HG03520 (cell line): ENCODE data around the gene THSD4.
"Not testable (repeated sequence)": the region's sequence is repeated elsewhere in the genome, so short reads cannot be mapped to it uniquely, and the experiment has no call there.

Experiments
- ATAC-seq: cut with Tn5 transposase; IDR thresholded peaks from one replicate; pipeline ENCODE4 v1.9.1; 2021; ENCODE audit warnings: mild to moderate bottlenecking, moderate library complexity; ENCODE audit not compliant: unreplicated experiment

The THSD4 gene

GRCh38 chr15:71249986-71250385 is 134.7 kb downstream of the THSD4 start:
- ATAC-seq = no peak

- ATAC-seq = no peak
These were observed 135.8 kb downstream of the THSD4 start for GRCh38 chr15:71250936-71251583.

- ATAC-seq = no peak
These were observed 136.3 kb downstream of the THSD4 start for GRCh38 chr15:71251584-71252043.

- no peak for ATAC-seq
These were observed 136.9 kb downstream of the THSD4 start for GRCh38 chr15:71252044-71252739.

GRCh38 chr15:71252740-71253047 is 137.4 kb downstream of the THSD4 start:
- ATAC-seq = no peak

GRCh38 chr15:71254491-71254890 is 139.2 kb downstream of the THSD4 start:
- ATAC-seq = no peak

DNA sequence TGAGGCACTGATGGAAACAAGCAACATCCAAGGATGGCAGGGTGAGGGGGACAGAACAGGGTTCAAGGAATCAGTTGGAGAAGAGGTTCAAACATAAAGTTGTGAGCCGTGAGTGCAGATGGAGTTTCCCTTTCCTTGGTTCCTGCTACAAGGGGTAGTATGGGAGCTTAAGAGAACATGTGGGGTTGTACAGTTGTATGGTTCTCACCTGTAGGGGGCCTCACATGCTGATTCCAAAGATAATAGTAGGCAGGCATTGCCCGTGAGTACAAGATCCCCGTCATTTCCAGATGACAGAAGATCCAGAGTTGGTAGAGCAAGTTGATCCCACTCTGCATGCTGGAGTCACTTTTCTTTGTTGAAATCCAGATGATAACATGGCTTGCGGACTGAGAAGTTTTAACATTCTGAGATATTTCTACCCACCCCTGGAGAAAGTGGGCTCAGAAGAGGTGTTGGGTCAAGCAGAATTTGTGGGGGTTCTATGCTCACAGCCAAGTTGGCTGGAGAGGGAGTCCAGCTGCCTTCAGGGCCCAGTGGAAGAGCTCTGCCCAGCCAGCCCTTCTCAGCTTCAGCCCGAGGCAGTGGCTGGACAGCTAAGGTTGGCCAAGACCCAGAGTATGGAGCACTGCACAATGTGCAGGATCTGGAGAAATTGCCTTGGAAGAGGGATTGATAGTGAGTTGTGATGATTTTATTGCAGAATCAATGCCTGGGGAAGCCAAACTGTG is 141.8 kb downstream of the THSD4 start:
- ATAC-seq = no peak

- ATAC-seq = no peak
These were observed 144.6 kb downstream of the THSD4 start for GRCh38 chr15:71259866-71260265.

- no peak for ATAC-seq
These were observed 146.1 kb downstream of the THSD4 start for GRCh38 chr15:71261418-71261817.

- no peak for ATAC-seq
These were observed 146.6 kb downstream of the THSD4 start for GRCh38 chr15:71261909-71262308.

DNA sequence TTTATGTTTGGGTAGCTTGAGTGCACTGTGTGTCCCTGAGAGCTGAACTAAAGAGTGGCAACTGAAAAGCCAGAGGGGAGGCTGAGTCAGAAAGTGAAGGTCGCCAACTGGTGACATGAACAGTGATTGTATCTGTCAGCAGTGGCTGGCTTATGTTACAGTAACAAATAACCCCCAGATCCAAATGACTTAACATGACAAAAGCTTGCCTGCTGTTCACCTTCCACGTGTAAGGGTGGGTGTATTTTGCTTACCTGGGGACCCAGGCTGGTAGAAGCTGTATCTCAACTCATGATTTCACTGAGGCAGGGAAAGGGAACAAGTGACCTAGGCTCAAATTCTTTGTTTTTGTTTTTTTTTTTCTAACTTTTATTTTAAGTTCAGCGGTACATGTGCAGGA is 147.3 kb downstream of the THSD4 start:
- ATAC-seq = no peak

DNA sequence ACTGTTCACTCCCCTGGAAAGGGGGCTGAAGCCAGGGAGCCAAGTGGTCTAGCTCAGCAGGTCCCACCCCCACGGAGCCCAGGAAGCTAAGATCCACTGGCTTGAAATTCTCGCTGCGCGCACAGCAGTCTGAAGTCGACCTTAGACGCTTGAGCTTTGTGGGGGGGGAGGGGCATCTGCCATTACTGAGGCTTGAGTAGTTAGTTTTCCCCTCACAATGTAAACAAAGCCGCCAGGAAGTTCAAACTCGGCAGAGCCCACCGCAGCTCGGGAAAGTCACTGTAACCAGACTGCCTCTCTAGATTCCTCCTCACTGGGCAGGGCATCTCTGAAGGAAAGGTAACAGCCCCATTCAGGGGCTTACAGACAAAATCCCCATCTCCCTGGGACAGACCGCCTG is 150.3 kb downstream of the THSD4 start:
- ATAC-seq = not testable (repeated sequence)

- ATAC-seq = no peak
These were observed 156.1 kb downstream of the THSD4 start for GRCh38 chr15:71271327-71271726.

DNA sequence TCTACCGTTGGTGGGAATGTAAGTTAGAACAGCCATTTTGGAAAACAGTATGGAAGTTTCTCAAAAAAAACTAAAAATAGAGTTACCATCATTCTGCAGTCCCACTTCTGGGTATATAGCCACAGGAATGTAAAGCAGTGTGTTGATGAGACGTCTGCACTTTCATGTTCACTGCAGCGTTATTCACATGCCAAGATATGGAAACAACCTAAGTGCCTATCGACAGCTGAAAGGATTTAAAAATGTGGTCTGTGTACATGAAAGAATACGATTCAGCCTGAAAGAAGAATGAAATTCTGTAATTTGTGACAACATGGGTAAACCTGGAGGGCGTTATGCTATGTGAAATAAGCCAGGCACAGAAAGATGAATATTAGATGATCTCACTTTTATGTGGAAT is 157.7 kb downstream of the THSD4 start:
- ATAC-seq = no peak

GRCh38 chr15:71273731-71274447 is 158.6 kb downstream of the THSD4 start:
- ATAC-seq = no peak

DNA sequence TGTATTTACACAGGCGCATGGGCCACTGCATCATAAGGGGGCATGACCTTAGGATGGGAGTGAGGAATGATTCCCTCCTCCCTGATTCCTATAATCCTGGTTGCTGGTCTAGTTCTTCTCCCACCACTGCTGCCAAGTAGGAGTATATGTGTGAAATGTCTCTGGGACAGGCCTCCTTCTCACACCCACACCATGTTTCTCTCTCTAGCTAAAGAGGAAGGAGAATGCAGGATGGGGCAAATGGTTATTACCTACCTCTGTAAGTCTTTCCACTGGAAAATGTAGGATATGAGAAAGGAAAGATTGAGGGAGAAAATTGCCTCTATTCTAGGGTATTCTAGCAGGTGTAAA is 159.2 kb downstream of the THSD4 start:
- ATAC-seq = no peak

DNA sequence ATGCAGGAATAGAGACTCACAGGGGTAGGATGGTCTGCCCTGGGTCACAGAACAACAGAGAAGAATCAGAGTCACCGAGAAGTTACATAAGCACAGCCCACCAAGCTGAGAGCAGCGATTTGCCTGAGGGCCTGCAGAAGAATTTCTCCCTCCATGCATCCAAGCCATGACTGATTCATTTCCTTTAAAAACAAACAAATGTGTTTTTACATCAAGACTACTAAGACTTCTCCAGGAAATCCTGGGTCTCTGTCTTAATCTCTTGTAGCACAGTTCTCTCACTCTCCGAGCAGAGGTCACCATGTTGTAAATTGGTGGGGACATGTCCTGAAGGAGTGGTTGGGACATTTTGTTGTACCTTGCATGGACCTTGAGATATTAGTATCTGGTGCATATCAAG is 159.8 kb downstream of the THSD4 start:
- no peak for ATAC-seq

DNA sequence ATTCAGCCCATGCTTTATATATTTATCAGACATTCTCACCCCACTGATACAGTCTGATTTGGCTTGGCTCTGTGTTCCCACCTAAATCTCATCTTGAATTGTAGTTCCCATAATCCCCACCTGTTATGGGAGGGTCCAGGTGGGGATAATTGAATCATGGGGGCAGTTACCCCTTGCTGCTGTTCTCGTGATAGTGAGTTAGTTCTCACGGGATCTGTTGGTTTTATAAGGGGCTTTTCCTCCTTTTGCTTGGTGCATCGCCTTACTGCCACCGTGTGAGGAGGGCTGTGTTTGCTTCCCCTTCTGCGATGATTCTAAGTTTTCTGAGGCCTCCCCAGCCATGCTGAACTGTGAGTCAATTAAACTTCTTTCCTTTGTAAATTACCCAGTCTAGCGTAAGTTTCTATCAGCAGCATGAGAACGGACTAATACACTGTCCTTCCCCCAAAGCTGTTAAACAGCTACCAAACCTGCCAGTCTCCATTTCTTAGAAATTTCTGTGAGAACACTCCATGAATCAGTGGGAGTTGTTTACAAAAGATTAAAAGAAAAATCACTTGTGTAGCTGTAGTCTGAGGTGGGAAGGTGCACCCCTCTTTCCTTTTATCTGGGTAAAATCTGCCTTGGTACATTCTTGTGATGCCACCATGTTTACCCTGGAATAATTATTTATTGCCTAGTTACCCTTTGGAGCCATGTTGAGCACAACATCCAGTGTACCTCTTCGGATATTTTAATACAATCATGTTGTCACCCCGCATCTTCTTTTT is 160.5 kb downstream of the THSD4 start:
- no peak for ATAC-seq

DNA sequence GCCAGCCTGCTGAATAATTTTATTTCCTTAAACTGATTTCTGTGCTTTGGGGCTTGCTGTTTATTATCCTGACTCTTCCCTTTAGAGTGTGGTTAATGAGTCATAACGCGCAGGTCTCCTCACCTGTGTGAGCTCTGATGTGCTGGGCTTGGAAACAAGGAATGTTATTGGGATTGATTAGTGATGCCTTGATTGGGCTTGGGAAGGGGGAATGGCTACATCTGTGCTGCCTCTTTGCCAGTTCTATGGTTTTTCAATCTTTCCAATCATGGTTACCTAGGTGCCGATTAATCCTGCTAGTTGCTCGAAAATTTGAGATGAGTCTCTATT is 161.0 kb downstream of the THSD4 start:
- ATAC-seq = no peak

DNA sequence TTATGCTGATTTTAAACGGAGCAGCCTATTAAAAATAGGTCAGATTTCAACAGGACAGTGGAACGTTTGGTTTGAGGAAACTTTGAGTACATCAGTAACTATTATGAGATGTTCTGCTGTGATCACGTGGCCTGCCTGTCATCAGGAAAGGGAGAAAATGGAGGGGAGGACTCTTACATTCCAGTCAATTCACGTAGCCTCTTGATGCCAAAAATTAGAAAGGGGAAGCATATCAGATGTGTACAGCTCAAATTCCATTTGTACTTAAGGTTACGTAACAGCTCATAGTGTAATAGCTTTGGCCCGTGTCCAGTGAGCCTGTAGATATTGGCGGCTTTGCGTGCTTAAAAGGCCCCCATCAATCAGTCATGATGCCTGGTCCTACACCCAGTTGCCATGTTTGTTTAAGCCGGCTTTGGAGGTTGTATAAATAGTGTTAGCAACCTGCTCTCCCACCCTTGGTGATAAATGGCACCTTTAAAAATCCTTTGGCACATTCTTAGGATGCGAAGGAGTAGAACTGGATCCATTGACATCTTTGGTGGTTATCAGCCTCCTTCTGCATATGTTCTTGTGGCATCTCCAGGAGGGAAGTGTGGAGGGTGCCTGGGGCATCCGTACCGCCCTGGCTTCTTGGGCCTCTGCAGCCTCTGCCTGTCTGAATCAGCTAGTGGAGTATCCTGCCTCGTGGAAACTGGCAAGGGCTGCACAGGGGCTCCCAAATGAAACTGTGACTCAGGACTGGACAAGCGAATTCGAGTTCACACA is 163.9 kb downstream of the THSD4 start:
- ATAC-seq = no peak
